PFSK-1 (cell line): Measurements from ENCODE around the gene PPM1A.

ENCODE experiments used
- FOXP2 ChIP-seq: optimal IDR thresholded peaks from 2 replicates; pipeline ENCODE3; 2011; ENCODE audit warnings: borderline replicate concordance, control low read depth, inconsistent platforms; ENCODE audit not compliant: insufficient read depth; ENCODE audit errors: extremely low read length, extremely low read depth
- POLR2AphosphoS5 ChIP-seq: IDR thresholded peaks from 2 replicates; pipeline ENCODE4 v1.6.1; 2012; ENCODE audit warnings: low read depth, mild to moderate bottlenecking, control low read depth, low read length, moderate library complexity
- REST ChIP-seq, 2 experiments: IDR thresholded peaks; 2 replicates each; pipeline versions ENCODE4 v1.6.1 to v1.8.0; 2011 to 2012; ENCODE audit warnings: low read depth in 2 of 2, low read length in 2 of 2, control low read depth in 1 of 2, inconsistent platforms in 1 of 2, mild to moderate bottlenecking in 1 of 2, moderate library complexity in 1 of 2; ENCODE audit not compliant: insufficient read depth in 1 of 2
- SIN3A ChIP-seq: IDR thresholded peaks from 2 replicates; pipeline ENCODE4 v1.6.1; 2012; ENCODE audit warnings: mild to moderate bottlenecking, low read length, moderate library complexity, borderline replicate concordance; ENCODE audit not compliant: insufficient read depth
- TAF1 ChIP-seq: IDR thresholded peaks from 2 replicates; pipeline ENCODE4 v1.6.1; 2012; ENCODE audit warnings: low read length, control low read depth, borderline replicate concordance; ENCODE audit not compliant: insufficient read depth

The PPM1A gene

GRCh38 chr14:60252630-60253029 is 3.6 kb downstream of the PPM1A start:
- TF ChIP-seq TAF1 (no peak), FOXP2 (no peak), SIN3A (no peak), POLR2AphosphoS5 (no peak), REST (IDR thresholded peaks at IDR 0.05; ENCODE audit: insufficient read depth in 1 of 2, low read depth in 2 of 2, low read length in 2 of 2) (no peak)

DNA sequence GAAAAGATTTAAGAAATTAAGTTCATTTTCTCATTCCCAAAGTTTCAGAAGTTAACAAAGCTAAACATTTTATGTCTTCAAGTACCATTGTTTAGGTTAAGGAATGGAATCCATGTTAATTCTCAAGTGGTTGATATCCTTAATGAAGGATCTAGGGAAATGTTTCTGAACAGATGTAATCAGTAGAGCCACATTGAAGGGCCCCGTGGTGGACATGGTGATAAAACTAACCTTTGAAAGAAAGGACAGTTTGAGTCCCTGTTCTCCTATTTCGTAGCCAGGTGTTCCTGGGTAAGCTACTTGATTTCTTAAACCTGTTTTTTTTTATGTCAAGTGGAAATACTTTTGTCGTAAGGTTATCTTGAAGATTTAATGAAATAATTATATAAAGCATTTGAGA is 4.6 kb downstream of the PPM1A start:
- TF ChIP-seq POLR2AphosphoS5, result no peak
- TF ChIP-seq TAF1, result no peak
- TF ChIP-seq SIN3A, result no peak
- no peak for TF ChIP-seq REST (IDR thresholded peaks at IDR 0.05; ENCODE audit: insufficient read depth in 1 of 2, low read depth in 2 of 2, low read length in 2 of 2)
- TF ChIP-seq FOXP2, result no peak

- TF ChIP-seq POLR2AphosphoS5, result no peak
- TF ChIP-seq SIN3A, result no peak
- no peak for TF ChIP-seq FOXP2
- no peak for TF ChIP-seq TAF1
- no peak for TF ChIP-seq REST (IDR thresholded peaks at IDR 0.05; ENCODE audit: insufficient read depth in 1 of 2, low read depth in 2 of 2, low read length in 2 of 2)
Measured at GRCh38 chr14:60254176-60254575, 5.2 kb downstream of the PPM1A start.

GRCh38 chr14:60257865-60258264 is 8.8 kb downstream of the PPM1A start:
- TF ChIP-seq FOXP2 (no peak), REST (IDR thresholded peaks at IDR 0.05; ENCODE audit: insufficient read depth in 1 of 2, low read depth in 2 of 2, low read length in 2 of 2) (no peak), POLR2AphosphoS5 (no peak), SIN3A (no peak), TAF1 (no peak)

DNA sequence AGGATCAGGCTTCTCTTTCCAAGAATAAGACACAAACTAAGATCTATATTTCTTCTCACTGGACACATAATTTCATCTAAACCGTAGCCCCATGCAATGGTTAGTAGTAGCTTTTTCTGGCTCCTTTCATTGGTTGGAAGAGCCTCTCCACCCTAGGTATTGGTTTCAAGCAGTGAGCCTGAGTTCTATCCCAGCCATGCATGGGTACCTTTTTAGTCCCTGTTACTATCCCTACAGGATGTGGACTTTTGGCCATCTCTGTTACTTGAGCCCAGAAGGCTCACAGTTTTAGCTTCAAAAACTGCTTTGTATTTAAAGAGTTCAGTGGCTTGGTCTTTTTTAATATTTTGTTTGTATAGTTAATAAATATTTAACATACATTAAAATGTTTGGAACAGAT is 16.1 kb downstream of the PPM1A start:
- TF ChIP-seq FOXP2, result no peak
- no peak for TF ChIP-seq TAF1
- TF ChIP-seq POLR2AphosphoS5, result no peak
